A673 (cell line): ENCODE results near the gene CSH1. TPM values are rescaled to one million over a fixed set of nuclear protein-coding genes. Genes with fewer than 3 reads are reported as not detected.
A peak's percentile ranks its signal among the peaks of the same experiment; 100 is the strongest.
"Not testable (repeated sequence)": the region's sequence is repeated elsewhere in the genome, so short reads cannot be mapped to it uniquely, and the experiment has no call there.

Experiments
- BruUV-seq: library from RNA; stranded (reverse); fragments of 400-500 nt; replicated peaks from 2 replicates; lab custom pipeline; 2021; lab: Mats Ljungman, UMichigan
- CTCF ChIA-PET: fragments of 300-600 bp; sonication (Branson Sonifier 250); formaldehyde crosslinking; loops from one replicate; lab custom pipeline; 2022; ENCODE audit warnings: antibody characterized with exemption; lab: Charles Lee
- POLR2A ChIA-PET: fragments of 300-600 bp; sonication (Branson Sonifier 250); formaldehyde crosslinking; loops from one replicate; lab custom pipeline; 2022; ENCODE audit warnings: antibody characterized with exemption; ENCODE audit not compliant: low non-redundant PET; lab: Charles Lee
- DNase-seq: peaks from one replicate; pipeline ENCODE4 v3.0.0-alpha.2; 2015; ENCODE audit warnings: low spot score
- H3K27ac ChIP-seq: fragments of 200-600 bp; sonication (generic); 2 replicates; pipeline ENCODE4 v1.5.1; 2016; ENCODE audit warnings: mixed run types, low read depth, mild to moderate bottlenecking, mixed read lengths, antibody characterized with exemption, low read length; ENCODE audit not compliant: poor library complexity, severe bottlenecking
- H3K27me3 ChIP-seq: fragments of 200-600 bp; sonication (generic); replicated peaks from 2 replicates; pipeline ENCODE4 v1.6.1; 2017; ENCODE audit warnings: mixed run types, low read depth, mild to moderate bottlenecking, mixed read lengths, antibody characterized with exemption, low read length; ENCODE audit not compliant: insufficient read depth, poor library complexity
- H3K36me3 ChIP-seq: fragments of 200-600 bp; sonication (generic); 2 replicates; pipeline ENCODE4 v1.6.1; 2016; ENCODE audit warnings: mixed run types, mild to moderate bottlenecking, mixed read lengths, antibody characterized with exemption, low read length; ENCODE audit not compliant: insufficient read depth, poor library complexity, severe bottlenecking
- H3K4me1 ChIP-seq: fragments of 200-600 bp; sonication (generic); 2 replicates; pipeline ENCODE4 v1.6.1; 2017; ENCODE audit warnings: mixed run types, mild to moderate bottlenecking, mixed read lengths, antibody characterized with exemption, low read length; ENCODE audit not compliant: insufficient read depth, poor library complexity, severe bottlenecking
- H3K4me3 ChIP-seq: fragments of 200-600 bp; sonication (generic); 2 replicates; pipeline ENCODE4 v1.5.1; 2016; ENCODE audit warnings: low read depth, mixed run types, mild to moderate bottlenecking, mixed read lengths, low read length; ENCODE audit not compliant: poor library complexity, severe bottlenecking
- H3K9me3 ChIP-seq: fragments of 200-600 bp; sonication (generic); 2 replicates; pipeline ENCODE4 v1.6.1; 2016; ENCODE audit warnings: mixed run types, low read depth, mild to moderate bottlenecking, mixed read lengths, antibody characterized with exemption, low read length; ENCODE audit not compliant: poor library complexity, severe bottlenecking
- CTCF ChIP-seq: fragments of 300-800, 200-600 bp; sonication (generic); conservative IDR thresholded peaks from 2 replicates; pipeline ENCODE4 v1.5.1; 2017; ENCODE audit warnings: low read depth, mild to moderate bottlenecking, antibody characterized with exemption, low read length, moderate library complexity, mixed read lengths
- intact Hi-C: fragments of 100-400 bp; cut with micrococcal nuclease; formaldehyde crosslinking; loops from one replicate; pipeline ENCODE4 v1.10.0; 2022; ENCODE audit not compliant: unreplicated experiment
- total RNA-seq: library from RNA; stranded (reverse); gene quantifications from 2 replicates; pipeline ENCODE4 v1.2.3, GENCODE V29; 2021

Gene CSH1
- total RNA-seq, 1 experiment from 2014 or later = not detected

GRCh38 chr17:63874061-63874626 is 22.2 kb downstream of the CSH1 start:
- H3K27ac ChIP-seq, H3K27me3 ChIP-seq, intact Hi-C loops, H3K4me1 ChIP-seq, DNase-seq, BruUV-seq, H3K4me3 ChIP-seq, H3K9me3 ChIP-seq, POLR2A ChIA-PET, H3K36me3 ChIP-seq: not testable (repeated sequence)
- CTCF ChIA-PET = interaction anchor here (0.6 kb wide), 1 partner anchor 8 kb away, joined by 3 read pairs; no protein-coding TSS in a partner anchor

GRCh38 chr17:63873577-63873976 is 22.8 kb downstream of the CSH1 start, which contains the start of gene CSH2:
Gene CSH2, minus strand, starts transcription at chr17:63873677. Its CDS starts 63 bp downstream, at chr17:63873614.
- H3K27ac ChIP-seq, H3K9me3 ChIP-seq, DNase-seq, H3K4me1 ChIP-seq, intact Hi-C loops, BruUV-seq, H3K27me3 ChIP-seq, CTCF ChIA-PET, POLR2A ChIA-PET, H3K4me3 ChIP-seq, H3K36me3 ChIP-seq: not testable (repeated sequence)

- CTCF ChIA-PET, POLR2A ChIA-PET, intact Hi-C loops, H3K27me3 ChIP-seq, H3K36me3 ChIP-seq, BruUV-seq, H3K4me3 ChIP-seq, H3K9me3 ChIP-seq, H3K27ac ChIP-seq, H3K4me1 ChIP-seq, DNase-seq: not testable (repeated sequence)
These were observed 24.6 kb downstream of the CSH1 start for GRCh38 chr17:63871646-63872365.

GRCh38 chr17:63870292-63870665 is 26.1 kb downstream of the CSH1 start:
- H3K4me1 ChIP-seq, BruUV-seq, H3K27ac ChIP-seq, DNase-seq, intact Hi-C loops, H3K9me3 ChIP-seq, H3K27me3 ChIP-seq, H3K4me3 ChIP-seq, POLR2A ChIA-PET, H3K36me3 ChIP-seq: not testable (repeated sequence)
- CTCF ChIA-PET = interaction anchor here (0.6 to 0.7 kb wide), 2 partner anchors 10 to 445 kb away, joined by 3 to 5 read pairs; no protein-coding TSS in a partner anchor

GRCh38 chr17:63869491-63870291 is 26.7 kb downstream of the CSH1 start:
- H3K36me3 ChIP-seq, H3K4me1 ChIP-seq, POLR2A ChIA-PET, H3K27ac ChIP-seq, H3K9me3 ChIP-seq, H3K4me3 ChIP-seq, intact Hi-C loops, DNase-seq, H3K27me3 ChIP-seq, BruUV-seq: not testable (repeated sequence)
- CTCF ChIA-PET = interaction anchor here (0.6 to 0.7 kb wide), 2 partner anchors 10 to 444 kb away, joined by 3 to 5 read pairs; no protein-coding TSS in a partner anchor
- TF ChIP-seq CTCF = peak; percentile 49

GRCh38 chr17:63866625-63867024 is 29.7 kb downstream of the CSH1 start:
- H3K4me3 ChIP-seq, DNase-seq, intact Hi-C loops, BruUV-seq, POLR2A ChIA-PET, H3K27ac ChIP-seq, H3K9me3 ChIP-seq, H3K4me1 ChIP-seq, H3K27me3 ChIP-seq, H3K36me3 ChIP-seq: not testable (repeated sequence)
- CTCF ChIA-PET = interaction anchor here (1.0 to 1.3 kb wide), 3 partner anchors 24 to 434 kb away, joined by 3 to 5 read pairs (median 3); partner anchors contain the start of gene SMARCD2
